Urothelium cell line (cell line): ENCODE data around the gene CAMK2D.

Source experiments
- DNase-seq: peaks from one replicate; pipeline ENCODE4 v3.0.0; 2011; ENCODE audit warnings: low spot score, mixed read lengths
- FAIRE-seq: peaks from 2 replicates; lab custom pipeline; 2011; peaks lifted over from hg19 to GRCh38; lab: Jason Lieb, UNC

The CAMK2D gene

DNA sequence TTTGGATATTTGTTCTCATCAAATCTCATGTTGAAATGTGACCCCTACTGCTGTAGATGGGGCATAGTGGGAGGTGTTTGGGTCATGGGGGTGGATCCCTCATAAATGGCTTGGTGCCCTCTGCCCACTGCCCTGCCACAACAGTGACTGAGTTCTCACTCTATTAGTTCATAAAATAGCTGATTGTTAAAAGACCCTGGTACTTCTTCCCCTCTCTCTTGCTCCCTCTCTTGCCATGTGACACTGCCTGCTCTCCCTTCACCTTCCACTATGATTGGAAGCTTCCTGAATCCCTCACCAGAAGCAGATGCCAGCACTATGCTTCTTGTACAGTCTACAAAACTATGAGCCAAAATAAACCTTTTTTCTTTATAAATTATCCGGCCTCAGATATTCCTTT, 182.2 kb downstream of the CAMK2D start:
- FAIRE-seq: no peak
- DNase-seq: no peak

DNA sequence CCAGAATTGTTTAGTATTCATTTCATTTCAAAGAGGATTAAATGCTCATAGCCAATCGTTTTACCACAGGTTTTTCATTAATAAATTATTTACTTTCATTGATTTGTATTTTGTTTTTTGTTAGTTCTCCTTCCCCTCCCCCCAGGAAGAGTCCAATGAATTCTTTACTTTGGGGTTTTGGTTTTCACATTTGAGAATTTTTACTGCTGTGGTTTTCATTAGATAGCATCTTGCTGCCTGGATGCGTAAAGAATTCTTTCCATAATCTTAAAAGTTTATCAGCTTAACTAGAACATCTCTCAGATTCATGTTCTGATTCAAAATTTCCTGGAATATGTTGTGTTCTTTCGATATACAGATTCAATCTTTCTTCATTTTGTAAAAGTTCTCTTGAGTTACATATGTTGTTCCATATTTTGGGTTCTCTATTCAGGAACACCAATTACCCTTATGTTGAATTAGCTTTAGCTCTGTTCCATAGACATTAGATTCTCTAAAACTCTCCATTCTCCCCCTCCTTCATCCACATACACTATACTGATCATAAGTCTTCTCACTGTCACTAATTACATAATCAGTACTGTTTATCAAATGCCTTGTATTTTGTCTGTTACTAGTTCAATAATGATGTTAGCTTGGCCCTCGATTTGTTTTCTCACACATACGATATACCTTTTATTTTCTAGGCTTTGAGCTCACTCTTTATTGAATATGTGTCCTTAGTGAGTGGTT, 184.4 kb downstream of the CAMK2D start:
- no peak for FAIRE-seq
- no peak for DNase-seq

- FAIRE-seq (no peak), DNase-seq (no peak)
Observed at GRCh38 chr4:113575401-113575800, 186.1 kb downstream of the CAMK2D start.

GRCh38 chr4:113574636-113575103, 186.9 kb downstream of the CAMK2D start:
- no peak for DNase-seq
- FAIRE-seq: no peak

- no peak for FAIRE-seq
- no peak for DNase-seq
Observed at GRCh38 chr4:113572620-113573019, 188.9 kb downstream of the CAMK2D start.

DNA sequence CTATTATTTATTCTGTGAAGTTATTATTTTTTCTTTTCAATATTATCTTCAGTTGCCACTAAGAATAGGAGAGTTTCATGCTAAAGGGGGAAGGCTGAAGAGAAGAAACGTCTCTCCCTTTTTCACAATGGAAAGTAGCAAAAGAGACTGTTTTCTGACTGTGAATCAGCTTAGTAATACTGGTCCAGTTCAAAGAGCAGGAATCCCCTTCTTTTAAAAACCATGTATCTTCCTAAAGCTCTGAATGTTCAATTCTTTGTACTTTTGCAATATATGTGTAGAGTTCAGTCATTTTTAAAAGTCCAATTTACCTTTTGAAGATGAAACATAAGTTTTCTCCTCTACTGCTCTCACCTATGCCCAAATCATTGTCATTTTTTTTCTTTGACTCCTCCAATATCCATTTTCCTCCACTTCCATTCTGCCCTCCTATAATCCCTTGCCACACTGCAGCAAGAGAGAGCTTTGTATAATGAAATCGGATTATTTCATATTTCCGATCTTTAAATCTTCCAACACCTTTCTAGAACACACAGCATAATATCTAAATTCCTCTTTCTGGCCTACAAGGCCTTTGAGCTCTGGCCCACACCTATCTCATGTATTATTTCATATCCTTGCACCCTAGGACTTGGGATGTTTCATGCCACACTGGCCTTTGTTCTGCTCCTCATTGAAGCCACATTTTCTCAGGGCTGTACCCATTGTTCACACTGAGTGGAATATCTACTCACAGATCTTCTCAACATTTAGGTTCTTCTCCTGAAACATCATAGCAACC, 195.3 kb downstream of the CAMK2D start:
- DNase-seq (no peak), FAIRE-seq (peak; percentile 23)

- no peak for FAIRE-seq
- DNase-seq: no peak
Observed at GRCh38 chr4:113565702-113566012, 195.9 kb downstream of the CAMK2D start.

GRCh38 chr4:113564493-113564892, 197.0 kb downstream of the CAMK2D start:
- no peak for DNase-seq
- no peak for FAIRE-seq

- no peak for DNase-seq
- no peak for FAIRE-seq
Observed at GRCh38 chr4:113563691-113564378, 197.7 kb downstream of the CAMK2D start.

DNA sequence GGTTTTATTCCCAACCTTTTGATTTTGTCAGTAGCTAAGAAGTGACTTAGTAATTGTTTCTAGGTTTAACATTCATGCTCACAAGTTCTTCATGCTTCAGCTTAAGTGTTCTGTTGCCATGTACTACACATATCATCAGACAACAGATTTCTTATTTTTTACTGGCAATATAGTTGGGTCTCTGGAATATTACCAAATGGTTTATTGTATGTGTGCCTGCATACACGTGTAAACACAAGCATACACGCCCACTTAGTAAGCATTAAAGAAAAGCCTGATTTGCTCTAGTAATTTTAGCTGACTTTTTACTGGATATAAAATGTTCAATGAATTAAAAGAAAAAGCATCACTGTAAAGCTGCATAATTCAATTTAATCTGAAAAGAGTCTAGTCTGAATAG, 199.8 kb downstream of the CAMK2D start:
- no peak for DNase-seq
- FAIRE-seq: no peak

DNA sequence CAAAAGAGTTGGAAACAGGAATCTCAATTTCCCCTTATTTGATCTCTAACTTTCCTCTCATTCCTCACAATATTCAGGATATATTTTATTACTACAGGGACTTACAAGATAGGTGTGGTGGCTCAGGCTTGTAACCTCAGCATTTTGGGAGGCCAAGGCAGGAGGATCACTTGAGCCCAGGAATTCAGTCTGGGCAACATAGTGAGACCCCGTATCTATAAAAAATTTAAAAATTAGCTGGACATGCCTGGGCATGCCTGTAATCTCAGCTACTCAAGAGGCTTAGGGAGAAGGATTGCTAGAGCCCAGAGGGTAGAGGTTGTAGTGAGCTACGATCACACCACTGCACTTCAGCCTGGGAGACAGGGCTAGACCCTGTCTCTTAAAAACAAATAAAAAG, 200.4 kb downstream of the CAMK2D start:
- no peak for FAIRE-seq
- DNase-seq: no peak

DNA sequence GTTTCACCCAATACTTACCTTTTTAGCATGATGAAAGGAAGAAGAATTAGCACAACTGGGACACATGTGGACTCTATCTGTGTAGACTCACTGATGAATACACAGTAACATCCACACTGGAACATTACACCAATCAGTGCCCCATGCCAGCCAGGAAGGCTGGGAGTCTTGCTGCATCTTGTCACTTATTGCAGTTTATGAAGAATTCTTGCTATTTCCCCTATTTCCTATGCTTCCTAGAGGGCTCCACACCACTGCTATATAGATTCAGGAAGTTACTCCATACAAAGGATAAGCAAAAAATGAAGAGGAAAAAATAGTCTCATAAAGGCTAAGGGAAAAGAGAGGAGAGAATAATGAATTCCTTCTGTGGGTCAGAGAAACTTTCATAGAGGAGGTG, 201.0 kb downstream of the CAMK2D start:
- peak; percentile 23 for FAIRE-seq

DNA sequence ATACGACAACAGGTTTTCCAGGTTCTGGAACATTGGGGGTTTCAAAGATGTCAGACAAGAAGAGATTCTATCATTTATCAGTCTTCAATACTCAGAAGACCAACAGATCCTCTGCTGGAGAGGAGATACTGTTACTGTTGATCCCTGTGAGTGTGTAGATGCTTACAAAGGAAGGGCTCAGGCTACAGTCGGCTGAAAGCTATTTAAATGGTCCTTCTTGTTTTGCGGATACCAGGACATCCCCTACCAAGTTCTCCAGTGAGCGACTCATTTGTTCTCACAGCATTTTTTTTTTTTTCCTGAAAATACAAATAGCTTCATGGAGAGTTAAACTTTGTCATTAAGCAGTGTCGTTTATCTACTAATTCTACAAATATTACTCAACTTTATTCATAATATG, 201.6 kb downstream of the CAMK2D start:
- FAIRE-seq (no peak), DNase-seq (no peak)

More for the DNA sequence above, 201.0 kb downstream of the CAMK2D start:
- no peak for DNase-seq

GRCh38 chr4:113556382-113557134, 205.0 kb downstream of the CAMK2D start:
- DNase-seq (no peak), FAIRE-seq (no peak)

DNA sequence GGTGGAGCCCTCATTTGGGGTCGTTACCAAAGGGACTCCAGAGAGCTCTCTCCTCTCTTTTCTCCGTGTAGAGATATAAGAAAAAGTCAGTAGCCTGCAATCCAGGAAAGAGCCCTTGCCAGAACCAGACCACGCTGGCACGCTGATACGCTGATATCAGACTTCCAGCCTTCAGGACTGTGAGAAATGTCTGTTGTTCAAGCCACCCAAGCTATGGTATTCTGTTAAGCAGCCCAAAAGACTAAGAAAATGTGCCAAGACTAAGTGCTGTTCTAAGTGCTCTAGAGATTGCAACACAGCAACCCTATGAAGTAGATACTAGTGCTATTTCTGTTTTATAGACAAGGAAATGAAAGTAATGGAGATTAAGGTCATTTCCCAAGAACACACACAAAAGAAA, 205.7 kb downstream of the CAMK2D start:
- FAIRE-seq (no peak), DNase-seq (no peak)

DNA sequence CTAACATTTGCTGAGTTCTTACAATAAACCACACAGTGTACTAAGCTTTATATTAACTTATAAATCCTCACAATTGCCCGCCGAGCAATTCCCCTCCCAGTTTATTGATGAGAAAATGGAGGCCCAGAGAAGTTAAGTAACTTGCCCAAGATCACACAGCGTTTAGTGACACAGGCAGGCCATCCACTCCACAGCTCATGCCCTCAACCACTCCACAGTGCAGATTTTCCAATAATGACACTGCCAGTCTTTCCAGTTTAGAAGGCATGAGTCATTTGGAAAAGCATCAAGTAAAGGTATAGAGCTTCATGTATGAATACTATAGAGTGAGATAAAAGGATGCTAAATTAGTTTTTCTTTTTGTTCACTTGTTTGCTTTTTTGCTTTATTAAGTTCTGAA, 208.5 kb downstream of the CAMK2D start:
- DNase-seq: no peak
- no peak for FAIRE-seq

- DNase-seq: no peak
- FAIRE-seq: no peak
Observed at GRCh38 chr4:113550510-113550909, 211.0 kb downstream of the CAMK2D start.

DNA sequence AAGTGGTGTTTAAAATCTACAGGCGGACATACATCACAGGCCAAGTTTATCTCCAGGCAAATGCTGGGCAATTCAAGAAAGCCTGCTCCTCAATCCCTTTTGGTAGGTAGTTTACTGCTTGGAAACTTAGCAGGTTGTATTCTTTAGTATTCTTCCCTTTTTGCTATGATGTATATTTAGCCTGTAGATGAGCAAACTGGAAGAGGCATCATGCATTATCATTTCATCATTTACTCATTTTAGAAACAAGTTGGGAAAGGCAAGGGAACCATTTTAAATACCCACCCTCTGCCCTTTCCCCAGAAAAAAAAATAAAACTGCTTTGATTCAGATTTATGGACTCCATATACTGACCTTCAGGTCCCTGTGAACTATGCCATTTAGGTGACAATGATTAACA, 213.2 kb downstream of the CAMK2D start:
- FAIRE-seq: no peak

GRCh38 chr4:113547487-113548042, 214.0 kb downstream of the CAMK2D start:
- FAIRE-seq (peak; percentile 96), DNase-seq (peak; percentile 91)

More for the DNA sequence above, 213.2 kb downstream of the CAMK2D start:
- DNase-seq: no peak

GRCh38 chr4:113541933-113542332, 219.6 kb downstream of the CAMK2D start:
- FAIRE-seq: no peak
- no peak for DNase-seq

DNA sequence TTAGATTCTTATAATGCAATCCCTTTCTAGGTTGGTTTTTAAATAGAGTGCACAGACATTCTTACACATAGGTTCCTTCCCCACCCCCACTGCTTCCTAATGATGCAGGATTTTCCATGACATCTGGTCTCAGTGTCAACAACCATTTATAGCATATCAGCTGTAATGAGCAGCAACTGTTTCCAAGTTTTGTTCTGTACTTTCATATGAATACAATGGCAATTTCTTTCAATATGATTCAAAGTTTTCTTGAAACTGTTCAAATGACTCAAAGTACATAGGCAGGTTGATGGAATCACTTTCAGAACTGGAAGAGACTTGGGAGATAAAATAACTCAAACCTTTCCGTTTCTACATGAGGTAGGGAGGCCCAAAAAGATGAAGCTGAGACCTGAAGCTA, 220.7 kb downstream of the CAMK2D start:
- DNase-seq: no peak
- FAIRE-seq: no peak
